ENCODE measurements around the gene OR2Z1.
"Not testable (repeated sequence)": the region's sequence is repeated elsewhere in the genome, so short reads cannot be mapped to it uniquely, and the experiment has no call there.

OR2Z1 gene

DNA sequence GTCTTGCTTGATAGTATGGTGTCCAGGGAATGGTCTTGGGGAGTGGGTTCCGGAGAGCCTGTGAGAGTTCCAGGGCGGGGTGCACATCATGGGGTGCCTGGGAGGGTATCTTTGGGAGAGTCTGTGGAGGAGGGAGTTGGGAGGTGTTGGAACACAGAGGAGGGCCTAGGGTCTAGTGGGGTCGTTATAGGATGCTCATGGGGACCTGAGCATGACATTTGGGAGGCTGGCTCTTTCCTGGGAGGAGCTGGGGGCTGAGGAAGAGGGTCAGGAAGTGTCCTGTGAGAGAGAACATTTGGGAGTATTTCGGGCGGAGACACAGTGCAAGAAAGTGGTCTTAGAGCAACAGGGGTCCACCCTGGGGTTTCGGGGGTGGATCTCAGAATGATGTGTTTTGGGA lies 25.5 kb upstream of the OR2Z1 start:
- H3K9me3 ChIP-seq (ENCODE audit: control insufficient read depth, insufficient read depth, low read length), result no peaks in the 10 kb centered on the region
- H3K9ac ChIP-seq (ENCODE audit: low read depth, low read length), result no peak overlapping the region
- no peaks in the 10 kb centered on the region for H3K36me3 ChIP-seq (ENCODE audit: insufficient read depth, low read length)
- no peaks in the 10 kb centered on the region for H3K4me1 ChIP-seq (ENCODE audit: insufficient read depth, low read length)

DNA sequence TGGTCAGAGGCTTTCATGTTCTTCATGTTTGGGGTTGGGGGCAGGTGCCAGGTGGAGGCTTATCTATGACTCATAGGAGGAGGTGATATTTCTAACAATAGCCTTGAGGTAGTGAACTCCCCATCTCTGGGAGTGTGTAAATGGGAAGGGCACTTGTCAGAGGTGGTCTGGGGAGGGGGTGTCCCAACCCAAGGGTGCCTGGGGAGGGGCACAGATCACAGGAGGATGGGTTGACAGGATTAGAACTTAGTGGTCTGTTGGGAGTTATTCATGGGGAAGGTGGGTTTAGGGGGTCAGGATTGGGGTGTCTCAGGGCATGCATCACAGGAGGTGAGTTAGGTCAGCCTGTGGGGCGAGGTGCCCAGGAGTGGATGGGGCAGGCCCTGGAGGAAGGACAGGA lies 24.4 kb upstream of the OR2Z1 start:
- Histone ChIP-seq H3K9ac (ENCODE audit: low read depth, low read length) (no peak overlapping the region), H3K36me3 (ENCODE audit: insufficient read depth, low read length) (no peaks in the 10 kb centered on the region), H3K4me1 (ENCODE audit: insufficient read depth, low read length) (no peaks in the 10 kb centered on the region), H3K9me3 (ENCODE audit: control insufficient read depth, insufficient read depth, low read length) (no peaks in the 10 kb centered on the region)

DNA sequence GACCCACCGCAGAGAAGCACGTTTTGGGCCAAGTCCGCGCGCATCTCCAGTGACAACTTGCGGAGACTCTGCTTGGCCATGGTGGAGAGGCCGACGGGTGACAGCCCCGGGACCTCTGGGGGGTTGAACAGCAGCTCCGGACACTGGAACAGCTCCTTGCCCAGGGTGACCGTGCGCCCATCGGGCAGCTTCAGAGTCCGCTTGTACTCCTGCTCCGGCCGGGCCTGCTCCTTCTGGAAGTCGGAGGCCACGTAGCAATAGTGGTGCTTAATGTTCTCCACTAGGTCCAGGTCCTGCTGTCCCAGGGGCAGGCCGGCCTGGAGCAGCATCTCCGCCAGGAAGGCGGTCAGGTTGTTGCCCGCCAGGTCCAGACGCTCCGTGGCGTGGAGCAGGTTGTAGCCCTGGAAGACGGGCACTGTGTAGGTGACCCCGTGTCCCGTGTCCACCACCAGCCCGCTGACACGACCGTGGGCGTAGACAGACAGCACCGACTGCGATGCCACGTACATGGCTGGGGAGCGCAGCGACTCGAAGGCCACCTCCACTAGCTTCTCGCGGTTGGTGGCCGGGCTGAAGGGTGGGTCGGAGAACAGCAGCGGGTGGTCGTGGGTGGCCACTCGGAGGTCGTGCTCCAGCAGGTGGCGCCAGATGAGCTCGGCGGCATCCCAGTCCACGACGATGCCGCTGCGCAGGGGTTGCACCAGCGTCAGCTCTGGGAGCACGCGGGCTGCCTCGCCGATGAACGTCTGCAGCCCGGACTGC lies 23.6 kb upstream of the OR2Z1 start:
- no peaks in the 10 kb centered on the region for H3K4me1 ChIP-seq (ENCODE audit: insufficient read depth, low read length)
- H3K9me3 ChIP-seq (ENCODE audit: control insufficient read depth, insufficient read depth, low read length), result no peaks in the 10 kb centered on the region
- peak overlapping the region; percentile 11; the same call in 1 of the 2 replicates for H3K9ac ChIP-seq (ENCODE audit: low read depth, low read length)
- no peaks in the 10 kb centered on the region for H3K36me3 ChIP-seq (ENCODE audit: insufficient read depth, low read length)

DNA sequence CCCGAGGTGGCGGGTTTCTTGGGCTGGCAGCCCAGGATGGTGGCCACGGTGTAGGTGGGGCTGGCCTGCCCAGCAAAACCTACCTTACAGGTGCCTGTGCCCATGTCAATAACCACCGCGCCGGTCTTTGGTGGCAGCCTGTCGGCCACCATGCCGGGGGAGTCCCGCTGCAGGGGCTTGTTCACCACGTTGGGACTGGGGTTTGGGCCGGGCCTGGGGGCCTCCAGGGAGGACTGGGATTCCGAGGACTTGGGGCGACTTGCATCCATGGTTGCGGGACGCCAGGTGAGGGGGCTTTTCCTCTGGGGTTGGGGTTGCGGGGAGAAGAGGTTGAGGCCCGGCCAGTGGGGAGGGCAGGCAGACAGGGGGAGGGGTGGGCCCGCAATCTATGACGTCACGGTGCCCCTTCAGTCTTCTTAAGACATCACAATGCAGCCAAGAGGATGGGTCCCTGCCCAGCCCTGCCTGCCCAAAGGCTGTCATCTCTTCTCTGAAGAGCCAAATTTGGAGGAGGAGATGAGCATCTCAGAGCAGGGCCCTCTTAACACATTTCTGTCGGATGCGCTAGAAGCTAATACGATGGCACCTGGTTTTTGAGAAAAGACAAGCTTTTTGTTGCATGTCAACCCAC lies 22.9 kb upstream of the OR2Z1 start, which contains the start of gene ACTL9:
Gene ACTL9 (minus strand): TSS at position 363 of the 631 bp plus-strand sequence. CDS start 94 bp downstream, at position 269.
- peak within 1 kb of the TSS; percentile 11; the same call in 1 of the 2 replicates for H3K9ac ChIP-seq (ENCODE audit: low read depth, low read length)
- no peaks in the 10 kb centered on the region for H3K9me3 ChIP-seq (ENCODE audit: control insufficient read depth, insufficient read depth, low read length)

DNA sequence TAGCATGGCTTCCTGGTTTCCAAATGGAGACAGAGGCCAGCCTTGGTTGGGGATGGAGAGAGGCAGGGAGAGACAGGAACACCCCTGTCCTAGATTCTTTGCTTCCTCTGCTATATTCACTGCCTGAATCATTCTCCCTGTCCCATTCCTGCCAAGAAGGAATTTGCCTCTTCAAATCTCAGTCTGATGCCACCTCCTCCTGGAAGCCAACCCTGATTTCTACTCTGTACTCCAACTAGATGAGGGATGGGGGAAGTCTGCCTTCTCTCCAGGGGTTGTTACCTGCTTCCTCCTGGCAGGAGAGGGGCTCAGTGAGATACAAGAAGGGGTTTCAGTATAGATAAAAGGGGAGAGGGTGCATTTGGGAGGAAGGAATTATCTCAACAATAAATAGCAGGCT lies 21.5 kb upstream of the OR2Z1 start:
- Histone ChIP-seq H3K9me3 (ENCODE audit: control insufficient read depth, insufficient read depth, low read length) (no peaks in the 10 kb centered on the region), H3K9ac (ENCODE audit: low read depth, low read length) (no peak overlapping the region), H3K36me3 (ENCODE audit: insufficient read depth, low read length) (no peaks in the 10 kb centered on the region), H3K4me1 (ENCODE audit: insufficient read depth, low read length) (no peaks in the 10 kb centered on the region)

More for the DNA sequence above, 22.9 kb upstream of the OR2Z1 start, which contains the start of gene ACTL9:
- Histone ChIP-seq H3K4me1 (ENCODE audit: insufficient read depth, low read length) (no peaks in the 10 kb centered on the region), H3K36me3 (ENCODE audit: insufficient read depth, low read length) (no peaks in the 10 kb centered on the region)

DNA sequence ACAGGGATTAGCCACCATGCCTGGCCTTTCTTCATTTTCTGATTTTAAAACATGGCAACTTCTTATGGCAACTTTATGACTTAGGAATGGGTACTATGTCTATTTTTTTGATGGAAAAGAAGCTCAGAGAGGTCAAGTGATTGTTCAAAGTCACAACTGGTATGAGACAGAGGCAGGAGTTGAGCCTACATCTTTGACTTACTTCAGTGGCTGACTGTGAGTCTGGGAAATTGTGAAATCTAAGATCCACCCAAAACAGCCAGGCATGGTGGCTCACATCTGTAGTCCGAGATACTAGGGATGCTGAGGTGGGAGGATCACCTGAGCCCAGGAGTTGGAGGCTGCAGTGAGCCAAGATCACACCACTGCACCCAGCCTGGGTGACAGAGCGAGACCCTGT lies 20.5 kb upstream of the OR2Z1 start:
- no peaks in the 10 kb centered on the region for H3K4me1 ChIP-seq (ENCODE audit: insufficient read depth, low read length)
- no peak overlapping the region for H3K9ac ChIP-seq (ENCODE audit: low read depth, low read length)
- H3K9me3 ChIP-seq (ENCODE audit: control insufficient read depth, insufficient read depth, low read length), result no peaks in the 10 kb centered on the region
- H3K36me3 ChIP-seq (ENCODE audit: insufficient read depth, low read length), result no peaks in the 10 kb centered on the region

DNA sequence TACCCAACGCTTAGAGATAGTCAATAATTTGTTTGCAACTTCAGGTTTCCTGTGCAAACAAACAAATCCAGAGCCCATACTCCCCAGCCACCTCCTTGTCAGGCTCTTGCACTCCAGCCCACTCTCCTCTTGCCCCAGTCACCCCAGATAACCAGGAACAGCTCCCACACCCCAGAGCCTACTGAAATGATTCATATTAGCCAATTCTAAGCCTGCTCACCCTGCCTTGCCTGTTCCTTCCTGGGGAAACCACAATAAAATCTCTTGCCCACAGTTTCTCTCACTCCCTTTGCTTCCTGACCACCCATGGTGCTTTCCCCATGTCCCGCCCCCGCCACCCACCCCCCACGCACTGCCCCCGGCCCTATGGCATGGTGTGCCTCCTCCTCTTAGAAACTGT lies 19.1 kb upstream of the OR2Z1 start:
- Histone ChIP-seq H3K4me1 (ENCODE audit: insufficient read depth, low read length) (no peaks in the 10 kb centered on the region), H3K9ac (ENCODE audit: low read depth, low read length) (no peak overlapping the region), H3K9me3 (ENCODE audit: control insufficient read depth, insufficient read depth, low read length) (no peaks in the 10 kb centered on the region), H3K36me3 (ENCODE audit: insufficient read depth, low read length) (no peaks in the 10 kb centered on the region)

DNA sequence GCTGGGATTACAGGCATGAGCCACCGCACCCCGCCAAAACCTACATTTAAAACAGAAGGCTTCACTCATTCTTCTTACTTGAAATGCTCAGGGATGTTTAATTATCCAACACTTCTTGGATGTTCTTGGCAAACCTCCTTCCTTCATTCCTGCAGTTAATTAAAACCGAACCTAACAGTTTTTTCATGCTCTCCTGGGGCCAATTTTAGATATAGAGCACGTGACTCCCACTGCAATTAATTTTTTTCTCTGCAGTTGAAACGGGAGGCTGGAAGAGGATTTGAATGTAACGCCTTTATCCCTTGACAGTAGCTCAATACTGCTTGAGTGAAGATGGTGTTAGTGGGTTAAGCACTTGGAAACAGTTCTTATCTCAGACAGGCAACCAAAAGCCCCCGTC lies 18.2 kb upstream of the OR2Z1 start:
- Histone ChIP-seq H3K4me1 (ENCODE audit: insufficient read depth, low read length) (no peaks in the 10 kb centered on the region), H3K9ac (ENCODE audit: low read depth, low read length) (no peak overlapping the region), H3K9me3 (ENCODE audit: control insufficient read depth, insufficient read depth, low read length) (no peaks in the 10 kb centered on the region), H3K36me3 (ENCODE audit: insufficient read depth, low read length) (no peaks in the 10 kb centered on the region)

DNA sequence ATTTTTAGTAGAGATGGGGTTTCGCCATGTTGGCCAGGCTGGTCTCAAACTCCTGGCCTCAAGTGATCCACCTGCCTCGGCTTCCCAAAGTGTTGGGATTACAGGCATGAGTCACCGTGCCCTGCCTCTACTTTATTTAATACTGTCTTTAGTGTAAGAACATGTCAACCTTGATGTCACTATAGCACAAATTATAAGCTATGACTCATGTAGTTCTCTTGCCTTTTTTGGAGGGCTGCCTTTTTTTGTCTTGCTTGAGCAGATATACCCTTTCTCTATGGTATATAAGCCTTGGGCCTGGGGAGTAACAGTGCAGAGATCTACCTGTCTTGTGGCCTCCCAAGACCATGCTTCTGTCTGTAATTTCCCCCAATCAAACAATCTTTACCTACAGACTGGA lies 16.1 kb upstream of the OR2Z1 start:
- not testable (repeated sequence) for H3K9me3 ChIP-seq (ENCODE audit: control insufficient read depth, insufficient read depth, low read length); H3K36me3 ChIP-seq (ENCODE audit: insufficient read depth, low read length); H3K9ac ChIP-seq (ENCODE audit: low read depth, low read length); H3K4me1 ChIP-seq (ENCODE audit: insufficient read depth, low read length)

DNA sequence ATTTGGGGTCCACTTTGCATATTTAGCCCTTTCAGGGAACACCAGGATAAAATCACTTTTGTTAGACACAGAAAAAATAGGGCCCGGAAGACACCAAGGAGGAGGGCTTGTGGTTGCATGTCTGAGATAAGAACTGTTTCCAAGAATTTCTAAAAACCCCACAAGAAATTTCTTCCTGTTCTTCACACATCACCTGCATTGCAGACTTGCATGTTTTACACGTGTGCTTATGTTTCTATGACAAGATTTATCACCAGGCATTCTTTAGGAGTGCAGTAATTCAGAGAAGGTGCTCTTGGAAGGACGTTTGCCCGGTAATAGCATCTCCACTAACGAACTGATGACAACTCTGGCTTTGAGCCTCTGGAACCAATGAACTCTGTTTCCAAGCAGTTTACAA lies 15.7 kb upstream of the OR2Z1 start:
- no peaks in the 10 kb centered on the region for H3K9me3 ChIP-seq (ENCODE audit: control insufficient read depth, insufficient read depth, low read length)
- no peaks in the 10 kb centered on the region for H3K36me3 ChIP-seq (ENCODE audit: insufficient read depth, low read length)
- H3K9ac ChIP-seq (ENCODE audit: low read depth, low read length), result no peak overlapping the region
- H3K4me1 ChIP-seq (ENCODE audit: insufficient read depth, low read length), result no peaks in the 10 kb centered on the region

DNA sequence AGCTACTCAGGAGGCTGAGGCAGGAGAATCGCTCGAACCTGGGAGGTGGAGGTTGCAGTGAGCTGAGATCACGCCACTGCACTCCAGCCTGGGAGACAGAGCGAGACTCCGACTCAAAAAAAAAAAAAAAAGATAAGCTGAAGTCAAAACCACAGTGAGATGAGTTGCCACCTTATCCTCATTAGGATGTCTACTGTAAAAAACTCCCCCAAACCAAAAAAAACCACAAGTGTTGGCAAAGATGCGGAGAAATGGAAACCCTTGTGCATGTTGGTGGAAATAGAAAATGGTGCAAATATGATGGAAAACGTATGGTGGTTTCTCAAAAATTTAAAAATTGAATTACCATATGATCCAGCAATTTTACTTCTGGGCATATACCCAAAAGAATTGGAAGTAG lies 11.1 kb upstream of the OR2Z1 start:
- H3K9ac ChIP-seq (ENCODE audit: low read depth, low read length); H3K9me3 ChIP-seq (ENCODE audit: control insufficient read depth, insufficient read depth, low read length); H3K36me3 ChIP-seq (ENCODE audit: insufficient read depth, low read length); H3K4me1 ChIP-seq (ENCODE audit: insufficient read depth, low read length): not testable (repeated sequence)

DNA sequence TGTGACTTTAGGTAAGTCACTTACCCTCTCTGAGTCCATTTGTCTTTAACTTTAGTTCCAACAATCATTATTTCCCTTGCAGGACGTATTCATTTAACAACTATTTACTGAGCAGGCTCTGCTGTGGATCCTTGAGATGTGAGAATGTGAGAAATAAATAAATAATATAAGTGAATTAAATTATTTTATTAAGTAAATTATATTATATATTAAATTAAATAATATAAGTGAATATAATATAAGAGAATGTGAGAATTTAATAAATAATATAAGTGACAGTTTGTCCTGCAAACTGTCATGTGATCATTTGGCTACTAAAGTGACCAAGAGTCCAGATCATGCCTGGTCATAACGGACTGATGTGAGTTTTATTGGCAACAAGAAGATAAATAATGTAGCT lies 598 bp downstream of the OR2Z1 start:
- no peak overlapping the region for H3K9ac ChIP-seq (ENCODE audit: low read depth, low read length)
- H3K9me3 ChIP-seq (ENCODE audit: control insufficient read depth, insufficient read depth, low read length), result no peaks in the 10 kb centered on the region
- H3K4me1 ChIP-seq (ENCODE audit: insufficient read depth, low read length), result no peaks in the 10 kb centered on the region
- no peaks in the 10 kb centered on the region for H3K36me3 ChIP-seq (ENCODE audit: insufficient read depth, low read length)

DNA sequence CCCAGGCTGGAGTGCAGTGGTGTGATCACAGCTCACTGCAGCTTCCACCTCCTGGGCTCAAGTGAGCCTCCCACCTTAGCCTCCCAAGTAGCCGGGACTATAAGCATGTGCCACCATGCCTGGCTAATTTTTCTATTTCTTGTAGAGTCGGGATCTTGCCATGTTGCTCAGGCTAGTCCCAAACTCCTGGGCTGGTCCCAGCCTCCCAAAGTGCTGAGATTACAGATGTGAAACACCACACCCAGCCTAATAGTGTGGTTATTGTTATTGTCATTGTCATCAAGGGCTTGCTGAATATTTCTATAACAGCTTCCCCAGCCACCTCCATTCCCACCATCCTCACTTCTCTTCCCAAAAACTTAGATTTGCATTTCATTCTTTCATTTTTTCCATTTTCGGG lies 2.8 kb downstream of the OR2Z1 start:
- Histone ChIP-seq H3K4me1 (ENCODE audit: insufficient read depth, low read length) (no peaks in the 10 kb centered on the region), H3K9ac (ENCODE audit: low read depth, low read length) (no peak overlapping the region), H3K36me3 (ENCODE audit: insufficient read depth, low read length) (no peaks in the 10 kb centered on the region), H3K9me3 (ENCODE audit: control insufficient read depth, insufficient read depth, low read length) (no peaks in the 10 kb centered on the region)

DNA sequence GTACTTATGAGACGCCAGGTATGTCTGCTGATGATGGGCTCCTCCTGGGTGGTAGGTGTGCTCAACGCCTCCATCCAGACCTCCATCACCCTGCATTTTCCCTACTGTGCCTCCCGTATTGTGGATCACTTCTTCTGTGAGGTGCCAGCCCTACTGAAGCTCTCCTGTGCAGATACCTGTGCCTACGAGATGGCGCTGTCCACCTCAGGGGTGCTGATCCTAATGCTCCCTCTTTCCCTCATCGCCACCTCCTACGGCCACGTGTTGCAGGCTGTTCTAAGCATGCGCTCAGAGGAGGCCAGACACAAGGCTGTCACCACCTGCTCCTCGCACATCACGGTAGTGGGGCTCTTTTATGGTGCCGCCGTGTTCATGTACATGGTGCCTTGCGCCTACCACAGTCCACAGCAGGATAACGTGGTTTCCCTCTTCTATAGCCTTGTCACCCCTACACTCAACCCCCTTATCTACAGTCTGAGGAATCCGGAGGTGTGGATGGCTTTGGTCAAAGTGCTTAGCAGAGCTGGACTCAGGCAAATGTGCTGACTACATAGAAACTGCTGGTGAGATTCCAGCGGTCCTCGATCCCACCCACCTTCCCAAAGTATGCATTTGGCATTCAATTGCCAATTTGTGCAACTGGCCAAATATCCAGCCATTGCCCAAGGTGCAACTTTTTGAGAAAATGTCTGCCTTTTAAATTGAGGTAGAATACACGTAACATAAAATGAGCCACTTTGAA lies 10.2 kb downstream of the OR2Z1 start:
- no peak overlapping the region for H3K9ac ChIP-seq (ENCODE audit: low read depth, low read length)
- no peaks in the 10 kb centered on the region for H3K4me1 ChIP-seq (ENCODE audit: insufficient read depth, low read length)
- H3K9me3 ChIP-seq (ENCODE audit: control insufficient read depth, insufficient read depth, low read length), result no peaks in the 10 kb centered on the region
- no peaks in the 10 kb centered on the region for H3K36me3 ChIP-seq (ENCODE audit: insufficient read depth, low read length)

DNA sequence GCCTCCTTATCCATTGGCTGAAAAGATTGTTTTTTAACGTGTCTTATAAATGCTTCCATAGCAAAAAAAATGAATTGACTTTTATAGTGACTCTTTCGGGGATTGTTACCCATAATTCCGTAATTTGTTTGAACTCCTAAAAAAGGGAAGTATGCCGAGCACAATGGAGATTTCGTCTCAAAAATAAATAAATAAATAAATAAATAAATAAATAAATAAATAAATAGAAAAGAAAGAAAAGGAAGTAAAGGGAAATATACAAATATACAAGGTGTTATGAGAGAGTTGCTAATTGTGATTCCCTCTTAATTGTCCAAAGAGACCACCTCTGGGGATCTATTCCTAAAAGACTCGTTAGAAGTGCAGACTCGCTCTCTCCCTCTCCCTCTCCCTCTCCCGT lies 16.9 kb downstream of the OR2Z1 start:
- no peaks in the 10 kb centered on the region for H3K9me3 ChIP-seq (ENCODE audit: control insufficient read depth, insufficient read depth, low read length)
- no peak overlapping the region for H3K9ac ChIP-seq (ENCODE audit: low read depth, low read length)
- H3K4me1 ChIP-seq (ENCODE audit: insufficient read depth, low read length), result no peaks in the 10 kb centered on the region
- no peaks in the 10 kb centered on the region for H3K36me3 ChIP-seq (ENCODE audit: insufficient read depth, low read length)

Measured in ES-I3 (cell line).